HG03103 (cell line): ENCODE measurements around the gene SASS6.
"Not testable (repeated sequence)": the region's sequence is repeated elsewhere in the genome, so short reads cannot be mapped to it uniquely, and the experiment has no call there.

Experiments
- ATAC-seq: cut with Tn5 transposase; IDR thresholded peaks from one replicate; pipeline ENCODE4 v1.9.1; 2021; ENCODE audit warnings: low read depth; ENCODE audit not compliant: unreplicated experiment

SASS6 gene

GRCh38 chr1:100051401-100051800 lies 81.3 kb downstream of the SASS6 start:
- ATAC-seq: no peak

- no peak for ATAC-seq
Observed at GRCh38 chr1:100050139-100050538, 82.6 kb downstream of the SASS6 start.

DNA sequence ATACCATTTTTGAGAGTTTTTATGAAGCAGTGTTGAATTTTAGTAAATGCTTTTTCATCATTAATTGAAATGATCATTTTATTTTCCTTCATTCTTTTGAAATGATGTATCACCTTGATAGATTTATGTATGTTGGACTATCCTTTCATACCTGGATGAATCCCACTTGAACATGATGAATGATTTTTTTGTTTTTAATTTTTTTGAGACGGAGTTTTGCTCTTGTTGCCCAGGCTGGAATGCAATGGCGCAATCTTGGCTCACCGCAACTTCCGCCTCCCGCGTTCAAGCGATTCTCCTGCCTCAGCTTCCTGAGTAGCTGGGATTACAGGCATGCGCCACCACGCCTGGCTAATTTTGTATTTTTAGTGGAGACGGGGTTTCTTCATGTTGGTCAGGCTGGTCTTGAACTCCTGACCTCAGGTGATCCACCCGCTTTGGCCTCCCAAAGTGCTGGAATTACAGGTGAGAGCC lies 85.5 kb downstream of the SASS6 start:
- ATAC-seq: not testable (repeated sequence)

- ATAC-seq: no peak
Observed at GRCh38 chr1:100045206-100045605, 87.5 kb downstream of the SASS6 start.

- ATAC-seq: no peak
Observed at GRCh38 chr1:100039591-100039990, 93.1 kb downstream of the SASS6 start.

DNA sequence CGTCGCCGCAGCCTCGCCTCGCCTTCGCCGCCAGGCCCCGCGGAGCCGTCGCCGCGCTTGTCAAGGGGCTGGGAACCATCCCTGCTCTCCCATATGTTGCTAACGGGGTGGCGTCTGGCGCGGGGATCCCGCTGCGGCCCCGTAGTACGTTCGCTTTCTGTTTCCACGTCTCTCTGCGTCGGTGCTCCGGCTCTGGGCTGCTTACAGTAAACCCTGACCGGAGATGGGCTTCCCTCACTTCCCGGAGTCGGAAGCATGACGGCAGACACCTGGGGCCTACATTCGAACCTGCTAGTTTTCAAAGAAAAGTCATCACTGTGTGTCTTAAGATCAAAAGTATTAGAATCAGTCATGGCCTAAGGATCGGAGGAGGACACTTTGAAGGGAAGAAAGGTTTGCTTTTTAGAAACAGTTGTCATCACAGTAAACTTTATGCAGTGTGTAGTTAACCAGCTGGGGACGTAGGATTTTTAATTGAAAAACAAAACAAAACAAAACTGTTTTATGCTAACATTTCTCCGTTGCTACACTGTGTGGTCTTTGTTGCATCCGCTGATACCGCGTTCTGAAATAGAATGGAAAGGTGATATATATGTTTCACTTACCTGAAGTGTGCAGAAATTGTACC lies 94.0 kb downstream of the SASS6 start:
- peak; percentile 44 for ATAC-seq

DNA sequence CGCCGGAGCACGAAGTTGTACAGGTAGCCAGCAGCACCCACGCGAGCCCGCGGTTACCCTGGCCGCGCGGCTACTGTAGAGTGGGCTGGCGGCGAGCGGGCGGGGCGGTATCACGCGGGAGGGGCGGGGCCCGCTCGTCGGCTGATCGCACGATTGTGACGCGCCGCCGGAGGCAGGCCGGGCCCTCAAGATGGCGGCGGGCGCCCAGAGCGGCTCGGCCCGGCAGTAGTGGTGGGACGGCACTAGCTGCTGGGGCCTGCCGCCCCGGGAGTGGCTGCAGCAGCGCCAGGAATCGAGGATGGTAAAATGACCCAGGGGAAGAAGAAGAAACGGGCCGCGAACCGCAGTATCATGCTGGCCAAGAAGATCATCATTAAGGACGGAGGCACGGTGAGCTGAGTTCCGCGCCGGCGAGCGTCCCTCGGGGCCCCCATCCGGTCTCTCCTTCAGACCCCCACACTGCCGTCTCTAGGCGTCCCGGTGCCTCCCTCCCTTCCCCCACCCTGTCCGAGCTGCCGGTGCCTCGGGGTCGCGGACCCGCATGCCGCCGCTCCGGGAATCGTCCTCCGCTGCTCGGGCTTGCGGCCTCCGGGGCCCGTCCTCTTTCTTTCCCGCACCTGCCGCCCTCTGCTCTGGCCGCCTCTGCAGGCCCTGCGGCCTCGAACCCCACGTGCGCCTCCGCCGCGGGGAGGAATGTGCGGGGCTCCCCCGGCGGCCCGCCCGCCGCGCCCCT lies 94.6 kb downstream of the SASS6 start:
- ATAC-seq: peak; percentile 80

GRCh38 chr1:100037656-100037926 lies 95.1 kb downstream of the SASS6 start:
- ATAC-seq: no peak

GRCh38 chr1:100036718-100037655 lies 95.7 kb downstream of the SASS6 start:
- ATAC-seq: no peak

DNA sequence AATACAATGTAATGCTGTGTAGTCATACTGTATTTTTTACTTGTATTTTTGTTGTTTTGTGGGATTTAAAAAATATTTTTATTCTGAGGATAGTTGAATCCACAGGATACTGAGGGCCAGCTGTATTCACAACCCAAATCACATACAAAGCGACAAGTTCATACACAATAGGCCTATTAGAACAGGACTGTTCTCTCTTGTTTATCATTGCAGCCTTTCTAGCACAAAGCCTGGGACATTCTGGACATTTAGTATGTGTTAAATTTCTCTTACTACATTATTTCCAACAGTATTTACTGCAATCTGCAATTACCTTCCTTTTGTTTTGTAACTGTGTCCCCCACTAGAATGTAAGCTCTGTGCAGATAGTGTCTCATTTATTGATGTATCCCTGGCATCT lies 97.5 kb downstream of the SASS6 start:
- no peak for ATAC-seq

GRCh38 chr1:100034470-100034869 lies 98.3 kb downstream of the SASS6 start:
- no peak for ATAC-seq
